Hematopoietic multipotent progenitor cell treated with erythropoietin and hydrocortisone succinate and interleukin-3 and kit ligand, for 8 days (in vitro differentiated cells): ENCODE results near the gene CYLD.

ENCODE experiments used
- DNase-seq: peaks from one replicate; pipeline ENCODE4 v3.0.0-alpha.2; 2015

Gene CYLD

DNA sequence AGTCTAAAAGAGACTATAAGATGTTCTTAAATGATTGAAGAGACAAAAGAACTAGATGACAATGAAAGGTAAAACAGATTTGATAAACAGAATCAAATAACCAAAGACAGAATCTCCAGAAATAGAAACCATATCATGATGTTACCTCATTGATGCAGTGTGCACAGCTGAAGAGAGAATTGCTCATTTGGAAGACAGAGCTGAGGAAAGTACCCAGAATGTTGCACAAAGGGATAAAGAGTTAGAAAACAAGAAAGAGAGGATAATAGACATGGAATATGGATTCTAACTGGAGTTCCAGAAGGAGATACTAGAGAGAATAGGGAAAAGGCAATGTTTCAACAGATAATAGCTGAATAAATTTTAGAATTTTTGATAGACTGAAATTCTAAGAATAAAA lies 47.9 kb downstream of the CYLD start:
- DNase-seq, result no peak

DNA sequence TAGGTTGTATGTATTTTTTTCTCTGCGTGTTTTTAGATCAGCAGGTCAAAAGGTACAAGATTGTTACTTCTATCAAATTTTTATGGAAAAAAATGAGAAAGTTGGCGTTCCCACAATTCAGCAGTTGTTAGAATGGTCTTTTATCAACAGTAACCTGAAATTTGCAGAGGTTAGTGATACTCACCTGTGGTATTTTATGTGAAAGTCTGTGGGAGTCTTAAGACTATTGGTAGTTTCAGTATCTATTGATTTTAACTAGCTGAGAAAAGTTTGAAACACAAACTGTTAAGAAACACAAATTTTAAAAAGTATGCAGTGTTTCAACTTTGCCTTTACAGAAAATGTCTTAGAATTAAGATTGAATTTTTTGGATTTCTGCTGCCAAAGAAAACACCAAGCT lies 49.6 kb downstream of the CYLD start:
- no peak for DNase-seq

DNA sequence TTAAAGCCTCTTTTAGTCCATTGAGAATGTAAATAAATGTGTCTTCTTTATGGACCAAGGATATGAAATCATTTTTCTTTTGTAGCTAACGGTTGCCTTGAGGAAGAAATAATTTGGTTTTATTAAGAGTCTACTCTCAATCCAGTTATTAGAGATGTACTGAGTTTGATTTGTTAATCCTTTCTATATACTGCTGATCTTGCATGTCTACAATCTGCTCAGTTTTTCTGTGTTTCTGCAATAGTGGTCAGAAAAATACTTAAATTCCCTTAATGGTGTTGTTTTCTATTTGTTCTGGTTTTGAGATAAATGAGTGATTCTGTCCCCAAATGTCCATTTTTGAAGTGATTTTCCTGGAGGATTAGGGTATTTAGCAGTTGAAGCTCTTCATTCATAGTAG lies 54.9 kb downstream of the CYLD start:
- no peak for DNase-seq

DNA sequence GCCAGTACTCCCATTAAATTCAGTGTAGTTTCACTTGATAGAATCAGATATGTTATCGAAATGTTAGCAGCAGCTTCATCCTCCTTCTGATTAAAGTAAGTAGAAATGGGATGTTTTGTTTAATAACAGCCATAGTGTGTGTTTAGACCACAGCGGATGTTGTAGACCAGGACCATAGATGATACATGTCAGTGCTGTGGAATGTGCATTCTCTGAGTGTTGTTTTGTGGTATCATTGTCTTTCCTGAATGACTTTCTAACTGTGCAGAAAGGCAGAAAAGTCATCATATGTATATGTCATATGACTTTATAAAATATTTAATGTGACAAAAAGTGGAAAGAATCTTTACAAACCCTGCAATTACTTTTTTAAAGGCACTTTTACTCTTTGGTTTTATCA lies 55.6 kb downstream of the CYLD start:
- DNase-seq, result no peak

DNA sequence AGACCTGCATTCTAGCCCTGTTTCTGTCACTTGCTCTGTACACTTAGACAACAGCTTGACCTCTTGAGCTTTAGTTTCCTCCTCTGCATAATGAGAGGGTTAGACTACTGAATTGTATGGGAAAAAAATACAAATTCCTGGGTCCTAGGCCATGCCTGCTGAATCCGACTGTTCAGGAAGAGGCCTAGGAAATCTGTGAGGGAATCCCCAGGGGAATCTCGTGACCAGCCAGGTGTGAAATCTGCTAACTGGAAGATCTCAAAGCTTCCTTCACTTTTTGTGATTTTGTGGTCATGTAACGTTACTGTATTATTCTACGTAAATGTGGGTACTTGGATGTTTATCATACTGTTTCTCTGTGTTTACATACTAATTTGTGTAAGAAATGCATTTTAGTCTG lies 58.2 kb downstream of the CYLD start:
- no peak for DNase-seq

DNA sequence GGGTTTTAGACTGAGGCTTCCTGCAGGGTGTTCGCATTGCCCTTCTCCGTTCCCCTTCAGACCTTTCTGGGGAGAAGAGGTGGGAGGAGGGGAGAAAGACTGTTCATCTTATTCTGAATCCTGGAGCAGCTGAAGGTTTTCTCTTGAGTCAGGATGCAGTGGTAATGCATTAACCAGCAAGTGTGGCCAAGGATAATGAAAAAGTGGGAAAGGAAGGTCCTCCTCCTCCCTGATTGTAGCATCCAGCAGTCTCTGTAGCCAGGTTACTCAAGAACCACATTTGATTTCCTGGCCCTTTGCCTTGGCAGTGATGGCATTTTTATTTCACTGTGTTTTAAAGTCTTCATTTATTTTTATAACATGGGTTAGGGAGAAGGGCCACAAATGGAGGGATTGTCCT lies 59.1 kb downstream of the CYLD start:
- no peak for DNase-seq

DNA sequence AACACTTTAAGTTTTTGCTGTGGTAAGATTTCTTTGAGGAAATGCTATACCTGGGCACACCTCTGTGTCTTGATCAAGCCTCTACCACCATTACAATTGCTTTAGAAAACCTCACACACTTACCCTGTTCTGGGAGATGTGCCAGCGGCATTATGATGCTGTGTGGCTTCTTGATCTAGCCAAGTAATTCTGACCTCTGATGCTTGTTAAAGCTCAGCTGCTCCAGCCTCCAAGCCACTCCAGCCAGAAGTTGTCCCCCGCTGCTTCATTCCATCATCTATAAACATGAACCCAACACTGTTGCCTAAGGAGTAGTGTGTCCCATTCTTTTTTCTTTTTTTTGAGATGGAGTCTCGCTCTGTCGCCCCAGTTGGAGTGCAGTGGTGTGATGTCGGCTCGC lies 60.1 kb downstream of the CYLD start:
- no peak for DNase-seq

DNA sequence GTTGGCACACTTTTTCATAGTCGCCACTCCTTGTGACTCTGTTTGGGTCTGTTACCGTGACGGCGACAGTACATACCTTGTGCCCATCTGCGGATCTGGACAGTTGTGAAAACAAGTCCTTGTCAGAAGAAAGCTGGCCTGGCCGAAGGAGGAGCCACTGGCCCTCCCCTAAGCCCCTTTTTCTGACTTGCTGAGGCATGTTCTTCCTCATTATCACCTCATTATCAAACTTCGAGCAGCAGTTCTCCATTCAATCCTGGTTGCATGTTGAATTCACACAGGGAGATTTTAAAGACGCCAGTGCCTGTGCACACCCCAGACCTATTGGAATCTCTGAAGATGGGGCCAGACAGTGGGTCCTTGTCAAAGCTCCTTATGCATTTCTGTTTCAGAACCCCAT lies 61.1 kb downstream of the CYLD start:
- DNase-seq, result no peak

DNA sequence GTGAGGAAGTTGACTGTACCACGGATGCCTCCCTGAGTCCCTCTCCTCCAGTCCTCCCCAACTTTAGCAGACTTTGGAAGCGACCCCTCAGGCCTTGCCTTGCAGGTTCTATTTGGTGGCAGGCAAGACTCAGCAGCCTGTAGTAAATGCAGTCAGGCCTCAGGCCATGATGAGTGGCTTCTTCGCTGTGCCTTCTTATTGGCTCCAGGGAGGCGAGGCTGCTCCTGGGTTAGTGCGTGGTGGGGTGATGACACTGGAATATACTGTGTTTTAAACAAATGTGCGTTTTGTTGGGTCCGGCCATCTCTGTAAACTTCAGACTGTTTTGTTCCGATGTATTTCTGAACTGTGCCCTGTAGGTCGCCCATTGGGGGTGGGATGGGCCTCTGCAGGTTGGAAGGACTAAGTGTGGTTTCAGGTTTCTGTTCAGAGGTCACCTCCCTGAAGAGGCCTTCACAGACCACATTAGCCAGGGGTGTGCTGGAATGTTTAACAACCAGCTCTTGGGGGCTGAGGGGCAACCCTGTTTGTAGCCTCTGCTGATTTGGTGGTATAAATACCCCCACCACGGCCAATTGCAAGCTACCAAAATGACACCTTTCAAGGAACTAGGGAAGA lies 62.5 kb downstream of the CYLD start:
- DNase-seq, result no peak

DNA sequence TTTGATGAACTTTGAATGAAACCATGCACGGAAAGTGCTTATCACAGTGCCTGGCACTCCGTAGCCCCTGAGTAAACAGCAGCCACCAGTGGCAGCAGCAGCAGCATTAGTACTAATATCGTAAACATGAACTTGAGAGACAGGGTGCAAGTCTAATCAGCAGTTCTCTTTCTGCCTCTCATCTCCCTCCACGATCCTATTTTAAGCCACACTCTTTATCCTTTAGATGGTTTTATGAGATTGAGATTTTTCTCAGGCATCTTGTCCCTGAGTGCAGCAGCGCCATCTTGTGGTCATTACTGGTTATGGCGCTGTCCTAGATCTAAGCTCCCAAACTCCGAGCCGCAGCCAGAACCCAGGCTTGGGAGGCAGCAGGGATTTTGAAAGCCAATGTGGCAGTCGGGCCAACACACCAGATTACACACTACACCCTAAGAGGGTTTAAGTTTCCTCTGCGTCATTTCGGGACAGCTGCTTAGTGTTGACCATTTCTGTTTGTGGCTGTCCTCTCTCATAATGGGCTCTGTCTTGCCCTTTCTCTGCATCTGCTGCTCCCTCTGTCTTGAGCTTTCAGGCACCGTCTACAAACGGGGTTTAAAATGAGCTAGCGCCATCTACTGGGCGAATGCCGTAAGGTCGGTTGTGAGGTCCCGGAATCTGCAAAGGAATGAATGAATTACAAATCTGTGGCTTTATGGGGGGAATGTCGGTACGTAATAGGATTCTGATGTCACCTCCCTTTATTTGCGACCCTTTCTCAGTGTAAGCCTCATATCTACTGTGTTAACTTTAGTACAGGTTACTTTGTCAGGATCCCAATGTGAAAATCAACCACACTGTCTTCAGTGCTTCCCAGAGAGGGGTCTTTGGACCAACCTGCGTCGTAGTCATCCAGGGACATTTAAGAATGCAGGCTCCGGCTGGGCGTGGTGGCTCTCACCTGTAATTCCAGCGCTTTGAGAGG lies 64.5 kb downstream of the CYLD start:
- DNase-seq, result peak; percentile 88

DNA sequence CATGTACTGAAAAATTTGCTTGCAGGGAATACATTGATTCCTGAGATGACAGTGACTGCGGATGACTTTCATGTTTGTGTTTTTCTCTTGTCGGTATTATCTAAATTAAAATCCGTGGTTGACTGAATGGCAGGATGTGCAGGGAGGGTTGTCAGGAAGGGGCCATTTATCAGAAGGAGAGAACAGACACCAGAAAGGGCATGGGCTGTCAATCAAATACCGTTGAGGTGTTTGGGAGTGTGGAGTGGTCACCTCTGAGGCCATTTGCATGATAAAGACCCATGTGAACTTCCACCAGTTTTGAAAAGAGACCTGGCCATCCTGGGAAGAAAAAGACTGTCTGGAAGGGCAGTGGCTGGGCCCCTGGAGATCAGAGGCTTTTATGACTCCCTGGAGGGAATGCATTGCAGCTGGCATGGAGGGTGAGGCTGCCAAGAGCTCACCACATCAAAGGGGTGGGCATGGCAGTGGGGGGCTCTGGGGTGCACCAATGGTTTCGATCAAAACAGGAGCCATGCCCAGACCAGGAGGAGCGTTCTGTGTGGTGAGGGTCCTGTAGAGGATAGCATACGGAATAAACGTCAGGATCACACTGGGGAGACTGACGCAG lies 67.1 kb downstream of the CYLD start:
- no peak for DNase-seq

DNA sequence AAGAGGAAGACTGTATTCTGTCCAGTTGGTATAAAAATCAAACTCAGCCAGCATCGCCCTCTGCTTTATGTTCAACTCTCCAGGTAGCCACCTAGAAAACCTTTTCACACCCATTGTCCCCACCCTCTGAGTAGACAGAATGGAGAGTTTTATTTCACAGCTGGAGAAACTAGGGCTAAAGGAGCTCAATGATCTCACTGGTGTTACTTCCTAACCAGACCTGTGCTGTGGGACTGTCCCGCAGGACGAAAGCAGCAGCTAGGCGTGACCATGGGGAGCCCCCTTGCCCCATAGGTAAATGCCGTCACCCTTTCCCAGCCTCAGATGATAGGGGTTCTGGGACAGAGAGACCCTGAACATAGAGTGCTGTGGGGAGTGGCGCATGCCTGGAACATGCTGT lies 67.7 kb downstream of the CYLD start:
- DNase-seq, result no peak

DNA sequence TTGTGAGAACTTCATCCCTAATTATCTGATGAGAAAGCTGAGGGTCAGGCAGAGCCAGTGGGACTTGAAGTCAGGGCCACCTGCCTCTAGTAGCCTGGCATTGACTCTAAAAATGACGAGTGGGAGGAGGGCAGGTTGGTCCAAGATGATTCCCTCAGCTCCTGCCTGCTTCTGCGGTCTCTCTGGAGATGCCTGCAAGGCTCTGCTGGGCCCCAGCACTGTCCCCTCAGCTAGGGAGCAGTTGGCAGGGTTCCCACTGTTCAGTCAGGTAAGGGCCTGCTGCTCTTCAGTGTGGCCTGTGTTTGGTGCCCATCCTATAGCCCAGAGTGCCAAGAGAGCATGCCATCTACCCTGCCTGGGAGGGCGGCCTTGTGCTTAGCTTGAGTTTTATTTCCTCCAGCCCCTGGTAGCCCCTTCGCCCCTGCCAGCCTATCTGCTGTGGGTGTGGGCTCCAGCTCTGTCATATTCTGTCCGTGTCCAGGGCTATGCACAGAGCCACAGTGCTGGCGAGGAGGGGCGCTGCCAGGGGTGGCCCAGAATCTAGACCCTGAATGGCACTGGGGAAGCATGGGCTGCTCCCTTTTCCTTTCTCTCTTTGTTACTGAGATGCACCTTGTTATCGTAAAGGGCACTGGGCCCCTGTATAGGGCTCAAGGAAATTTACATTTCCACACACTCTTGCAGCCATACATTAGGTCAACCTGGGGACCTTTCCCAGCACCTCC lies 68.5 kb downstream of the CYLD start:
- DNase-seq, result no peak

DNA sequence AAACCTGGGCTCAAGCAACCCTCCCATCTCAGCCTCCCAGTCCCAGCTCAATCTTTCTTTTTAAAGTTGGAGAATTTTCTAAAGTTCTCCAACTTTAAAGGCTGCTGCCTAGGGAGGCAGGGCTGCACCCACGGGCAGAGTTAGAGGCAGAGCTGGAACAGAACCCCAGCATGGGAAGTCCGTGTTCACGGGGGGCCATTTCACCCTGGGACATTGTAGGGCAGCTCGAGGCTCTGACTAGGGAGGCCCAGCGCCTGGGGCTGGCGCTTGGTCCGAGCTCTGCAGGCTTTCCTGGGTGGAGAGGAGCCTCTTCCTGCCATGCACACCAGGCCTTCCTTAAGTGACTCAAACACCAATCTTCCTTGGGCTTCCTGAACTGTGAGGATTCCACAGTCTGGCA lies 70.2 kb downstream of the CYLD start:
- no peak for DNase-seq

DNA sequence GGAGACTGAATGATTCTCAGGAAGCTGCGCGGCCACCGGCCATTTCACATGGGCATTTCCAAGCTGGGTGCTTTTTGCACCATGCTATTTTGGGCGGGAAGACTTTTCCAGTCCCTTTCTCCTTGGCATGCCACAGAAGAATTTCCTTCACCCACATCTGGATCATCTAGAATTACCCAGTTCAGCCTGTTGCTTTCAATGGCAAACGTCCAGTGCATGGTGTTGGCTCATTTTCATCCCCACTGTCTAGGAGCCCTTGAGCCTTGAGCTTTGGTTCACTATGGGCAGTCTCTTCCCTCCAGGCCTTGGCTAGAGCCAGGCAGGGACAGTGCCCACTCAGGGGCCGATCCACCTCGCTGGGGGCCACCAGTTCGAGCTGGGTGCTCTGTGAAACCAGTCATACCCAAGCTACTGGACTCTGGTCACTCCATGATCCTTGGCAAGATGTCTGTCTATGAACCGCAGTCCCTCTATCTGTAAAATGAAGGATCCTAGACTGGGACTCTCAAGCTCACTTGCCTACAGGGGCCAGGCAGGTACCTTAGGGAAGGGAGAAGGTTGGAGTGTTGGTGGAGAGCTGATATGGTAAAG lies 71.1 kb downstream of the CYLD start:
- DNase-seq, result no peak

DNA sequence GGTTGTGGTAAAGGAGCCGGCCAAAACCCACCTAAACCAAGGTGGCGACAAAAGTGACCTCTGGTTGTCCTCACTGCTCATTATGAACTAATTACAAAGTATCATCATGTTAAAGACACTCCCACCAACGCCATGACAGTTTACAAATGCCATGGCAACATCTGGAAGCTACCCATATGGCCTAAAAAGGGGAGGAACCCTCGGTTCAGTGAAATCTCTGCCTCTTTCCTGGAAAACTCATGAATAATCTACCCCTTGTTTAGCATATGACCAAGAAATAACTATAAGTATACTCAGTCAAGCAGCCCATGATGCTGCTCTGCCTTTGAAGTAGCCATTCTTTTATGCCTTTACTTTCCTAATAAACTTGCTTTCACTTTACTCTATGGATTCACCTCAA lies 72.2 kb downstream of the CYLD start:
- DNase-seq, result peak; percentile 33

DNA sequence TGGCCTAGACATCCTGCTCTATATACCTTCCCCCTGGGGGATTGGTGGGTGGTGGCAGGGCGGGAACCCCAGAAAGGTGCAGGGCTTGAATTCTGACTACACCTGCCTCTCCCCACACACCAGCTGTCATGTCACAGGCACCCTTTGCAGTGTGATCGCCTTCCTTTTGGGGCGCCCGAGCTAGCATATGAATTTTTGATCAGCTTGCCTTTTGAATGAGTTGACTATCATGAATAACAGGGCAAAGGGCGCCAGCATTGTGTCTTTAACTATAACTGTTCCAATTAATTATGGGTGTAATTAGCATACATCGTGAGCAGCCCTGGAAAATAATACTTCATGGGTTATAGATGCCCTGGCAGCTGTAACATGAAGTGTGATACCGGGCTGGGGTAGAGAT lies 72.7 kb downstream of the CYLD start:
- no peak for DNase-seq

DNA sequence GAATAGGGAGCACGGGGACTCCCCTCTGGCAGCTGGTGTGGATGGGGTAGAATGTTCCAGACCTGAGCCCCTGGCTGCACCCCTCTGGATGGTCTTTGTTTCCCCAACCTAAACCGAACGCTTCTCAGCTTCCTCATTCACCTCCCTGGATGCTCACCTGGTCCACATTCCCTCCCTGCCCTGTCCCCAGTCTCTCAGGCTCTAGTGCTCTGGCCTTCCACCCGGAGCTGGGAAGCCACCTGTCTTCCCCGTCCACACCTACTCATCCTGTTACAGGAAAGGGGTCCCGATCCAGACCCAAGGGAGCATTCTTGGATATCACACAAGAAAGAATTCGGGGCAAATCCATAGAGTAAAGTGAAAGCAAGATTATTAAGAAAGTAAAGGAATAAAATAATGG lies 73.5 kb downstream of the CYLD start:
- no peak for DNase-seq

DNA sequence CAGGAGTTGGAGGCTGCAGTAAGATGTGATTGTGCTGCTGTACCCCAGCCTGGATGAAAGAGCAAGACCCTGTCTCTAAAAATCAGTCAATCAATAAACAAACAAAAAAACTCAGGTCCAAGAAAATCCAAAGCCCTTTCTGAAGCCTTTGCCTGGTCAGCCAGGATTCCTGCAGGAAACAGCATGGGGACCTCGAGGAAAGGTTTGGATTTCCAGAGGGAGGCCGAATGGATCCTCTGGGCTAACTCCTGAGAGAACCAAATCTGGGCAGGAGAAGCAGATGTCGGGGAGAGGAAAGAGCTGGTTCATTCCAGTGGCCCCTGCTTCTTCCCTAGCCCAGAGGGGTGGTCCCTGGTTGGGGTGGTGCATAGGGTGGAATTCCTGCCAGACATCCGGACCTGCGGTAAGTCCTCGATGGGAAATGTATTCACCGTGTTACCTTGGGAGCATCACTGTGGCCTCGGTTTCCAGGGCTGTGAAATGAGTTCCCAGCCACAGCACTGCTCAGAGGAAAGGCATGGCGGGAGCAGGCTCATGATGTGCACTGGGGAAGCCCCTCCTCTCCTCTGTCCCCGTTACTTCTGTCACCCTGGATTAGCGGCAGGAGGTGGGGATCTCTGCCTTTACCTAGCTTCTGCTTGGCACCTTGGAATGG lies 75.1 kb downstream of the CYLD start:
- no peak for DNase-seq

DNA sequence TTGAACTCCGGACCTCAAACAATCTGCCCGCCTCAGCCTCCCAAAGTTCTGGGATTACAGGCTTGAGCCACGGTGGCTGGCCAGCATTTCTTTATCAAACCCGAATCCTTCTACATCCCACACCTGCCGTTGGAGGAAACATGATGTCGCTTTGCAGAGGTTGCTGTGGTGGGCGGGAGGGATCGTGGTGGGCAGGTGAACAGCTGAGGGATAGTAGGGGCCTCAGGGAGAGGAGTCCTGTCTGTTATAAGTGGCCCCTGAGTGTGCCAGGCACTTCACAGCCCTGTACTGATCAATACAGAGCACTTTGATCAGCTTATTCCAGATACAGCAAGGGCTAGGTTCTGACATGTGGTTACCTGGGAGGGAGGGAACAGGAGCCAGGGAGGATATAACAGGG lies 76.5 kb downstream of the CYLD start:
- no peak for DNase-seq

DNA sequence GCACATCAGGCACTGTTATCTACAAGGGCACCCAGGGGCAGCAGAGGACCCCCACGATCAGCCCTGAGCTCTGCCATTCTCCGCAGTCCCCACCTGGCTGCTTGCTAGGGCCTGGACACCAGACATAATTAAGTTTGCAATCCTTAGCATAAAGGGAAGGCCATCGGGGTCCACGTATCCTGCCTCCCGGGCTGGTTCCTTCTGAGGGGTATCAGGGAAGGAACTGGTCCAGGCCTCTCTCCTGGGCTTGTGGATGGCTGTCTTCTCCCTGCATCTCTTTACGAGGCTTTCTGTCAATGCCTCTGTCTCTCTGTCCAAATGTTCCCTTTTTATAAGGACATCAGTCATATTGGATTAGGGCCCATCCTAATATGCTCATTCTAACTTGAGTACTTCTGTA lies 77.8 kb downstream of the CYLD start:
- no peak for DNase-seq

DNA sequence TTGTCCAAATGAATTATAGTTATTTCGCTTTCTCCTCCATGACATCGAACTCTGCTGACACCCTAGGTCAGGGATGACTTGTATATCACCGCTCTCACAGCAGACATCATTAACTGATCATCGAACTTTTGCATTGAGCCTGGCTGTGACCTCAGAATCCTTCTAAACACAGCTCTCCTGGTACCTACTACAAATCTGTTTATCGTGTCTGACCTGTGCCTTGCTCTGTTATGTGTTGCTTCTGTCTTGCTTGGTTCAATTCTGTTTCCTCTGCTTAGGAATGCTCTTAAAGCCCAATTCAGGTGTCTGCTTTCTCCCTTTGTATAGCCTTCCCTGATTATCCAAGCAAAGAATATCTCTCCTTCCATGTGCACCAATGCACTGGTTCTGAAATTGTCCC lies 78.3 kb downstream of the CYLD start:
- DNase-seq, result no peak

DNA sequence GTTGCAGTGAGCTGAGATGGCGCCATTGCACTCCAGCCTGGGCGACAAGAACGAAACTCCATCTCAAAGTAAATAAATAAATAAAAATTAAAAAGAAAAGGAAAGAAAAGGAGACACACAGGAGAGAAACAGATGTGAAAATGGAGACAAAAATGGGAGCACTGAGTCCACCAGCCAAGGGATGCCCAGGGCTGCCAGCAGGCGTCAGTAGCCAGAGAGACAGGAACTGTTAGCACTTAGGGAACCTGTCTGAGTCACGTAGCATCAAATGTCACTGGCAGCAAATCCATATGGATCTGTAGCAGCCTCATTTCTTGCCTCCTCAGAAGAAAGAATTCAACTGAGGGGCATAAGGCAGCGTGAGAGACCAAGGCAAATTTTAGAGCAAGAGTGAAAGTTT lies 79.7 kb downstream of the CYLD start:
- no peak for DNase-seq
